Activated B cell treated with CpG ODN at 0.5 μM for 24 hours (primary cell): ENCODE data around the gene SEMA5A. TPM values are rescaled to one million over a fixed set of nuclear protein-coding genes. Genes with fewer than 3 reads are reported as not detected.

ENCODE experiments used
- ATAC-seq: fragments of 200-7000 bp; cut with Tn5 transposase; one replicate; pipeline ENCODE4 v1.10.0; 2021; ENCODE audit warnings: low read depth, mild to moderate bottlenecking, moderate library complexity
- CTCF ChIA-PET: fragments of 350-600 bp; sonication (Branson Sonifier 250); formaldehyde crosslinking; loops from one replicate; lab custom pipeline; 2021; ENCODE audit warnings: antibody characterized with exemption; lab: Charles Lee
- POLR2A ChIA-PET: fragments of 350-600 bp; sonication (Branson Sonifier 250); formaldehyde crosslinking; loops from one replicate; lab custom pipeline; 2021; ENCODE audit warnings: antibody characterized with exemption; lab: Charles Lee
- DNase-seq: peaks from one replicate; pipeline ENCODE4 v3.0.0; 2022
- H3K27ac Mint-ChIP-seq: one replicate; pipeline ENCODE4 v1.8.0; 2020; ENCODE audit warnings: mixed read lengths
- H3K27me3 Mint-ChIP-seq: one replicate; pipeline ENCODE4 v1.8.0; 2021; ENCODE audit warnings: mixed read lengths
- H3K36me3 Mint-ChIP-seq: one replicate; pipeline ENCODE4 v1.8.0; 2021; ENCODE audit warnings: low read depth, mixed read lengths
- H3K4me1 Mint-ChIP-seq: one replicate; pipeline ENCODE4 v1.8.0; 2021; ENCODE audit warnings: mixed read lengths
- H3K4me3 Mint-ChIP-seq: one replicate; pipeline ENCODE4 v1.8.0; 2020; ENCODE audit warnings: mild to moderate bottlenecking, mixed read lengths
- H3K9me3 Mint-ChIP-seq: one replicate; pipeline ENCODE4 v1.8.0; 2020; ENCODE audit warnings: mixed read lengths
- CTCF ChIP-seq: fragments of 200-600 bp; IDR thresholded peaks from one replicate; pipeline ENCODE4 v1.8.0; 2022; ENCODE audit warnings: antibody characterized with exemption, mild to moderate bottlenecking
- intact Hi-C: fragments of 100-400 bp; cut with micrococcal nuclease; formaldehyde crosslinking; loops from one replicate; pipeline ENCODE4 v1.15.1; 2024
- total RNA-seq: library from RNA; stranded (reverse); gene quantifications from 2 replicates; pipeline ENCODE4 v1.2.3, GENCODE V29; 2022

Gene SEMA5A
- total RNA-seq, 1 donor from 2014 or later: not detected

GRCh38 chr5:9445826-9446388, 100.0 kb downstream of the SEMA5A start:
- Mint-ChIP-seq H3K27ac (no peak overlapping the region), H3K36me3 (no peaks in the 10 kb centered on the region), H3K4me3 (no peak overlapping the region), H3K27me3 (no peaks in the 10 kb centered on the region), H3K9me3 (peaks cover 5% of the 10 kb centered on the region), H3K4me1 (no peaks in the 10 kb centered on the region)
- ChIA-PET CTCF (no interaction called here), POLR2A (no interaction called here)
- no peak for ATAC-seq
- intact Hi-C loops: no loop called here
- TF ChIP-seq CTCF: no peak
- DNase-seq: no peak

GRCh38 chr5:9444346-9444745, 101.5 kb downstream of the SEMA5A start:
- Mint-ChIP-seq H3K27me3 (no peaks in the 10 kb centered on the region), H3K4me3 (no peak overlapping the region), H3K27ac (no peak overlapping the region), H3K36me3 (no peaks in the 10 kb centered on the region), H3K9me3 (peaks cover 5% of the 10 kb centered on the region), H3K4me1 (no peaks in the 10 kb centered on the region)
- CTCF ChIA-PET: no interaction called here
- intact Hi-C loops: no loop called here
- ATAC-seq: no peak
- no peak for TF ChIP-seq CTCF
- POLR2A ChIA-PET: no interaction called here
- no peak for DNase-seq

- no peaks in the 10 kb centered on the region for H3K36me3 Mint-ChIP-seq
- no peak for TF ChIP-seq CTCF
- peaks cover 7% of the 10 kb centered on the region for H3K9me3 Mint-ChIP-seq
- DNase-seq (no peak), ATAC-seq (no peak)
- H3K27ac Mint-ChIP-seq: no peak overlapping the region
- H3K27me3 Mint-ChIP-seq: no peaks in the 10 kb centered on the region
- intact Hi-C loops: no loop called here
- no peaks in the 10 kb centered on the region for H3K4me1 Mint-ChIP-seq
- ChIA-PET POLR2A (no interaction called here), CTCF (no interaction called here)
- H3K4me3 Mint-ChIP-seq: no peak overlapping the region
These were observed 104.3 kb downstream of the SEMA5A start for GRCh38 chr5:9441610-9442009.

GRCh38 chr5:9440517-9440916, 105.4 kb downstream of the SEMA5A start:
- intact Hi-C loops: no loop called here
- Mint-ChIP-seq H3K27me3 (no peaks in the 10 kb centered on the region), H3K36me3 (no peaks in the 10 kb centered on the region), H3K4me1 (no peaks in the 10 kb centered on the region), H3K4me3 (no peak overlapping the region), H3K9me3 (peaks cover 9% of the 10 kb centered on the region), H3K27ac (no peak overlapping the region)
- TF ChIP-seq CTCF: no peak
- ATAC-seq: no peak
- ChIA-PET CTCF (no interaction called here), POLR2A (no interaction called here)
- no peak for DNase-seq

GRCh38 chr5:9439531-9440292, 106.2 kb downstream of the SEMA5A start:
- no peak for TF ChIP-seq CTCF
- no peaks in the 10 kb centered on the region for H3K36me3 Mint-ChIP-seq
- no peaks in the 10 kb centered on the region for H3K27me3 Mint-ChIP-seq
- ChIA-PET POLR2A (no interaction called here), CTCF (no interaction called here)
- no peak overlapping the region for H3K4me3 Mint-ChIP-seq
- ATAC-seq: no peak
- no peak overlapping the region for H3K27ac Mint-ChIP-seq
- H3K9me3 Mint-ChIP-seq: peaks cover 9% of the 10 kb centered on the region
- H3K4me1 Mint-ChIP-seq: no peaks in the 10 kb centered on the region
- intact Hi-C loops: no loop called here
- DNase-seq: no peak
